ENCODE results near the gene TMC1.
"Not testable (repeated sequence)": the region's sequence is repeated elsewhere in the genome, so short reads cannot be mapped to it uniquely, and the experiment has no call there.

Gene TMC1

DNA sequence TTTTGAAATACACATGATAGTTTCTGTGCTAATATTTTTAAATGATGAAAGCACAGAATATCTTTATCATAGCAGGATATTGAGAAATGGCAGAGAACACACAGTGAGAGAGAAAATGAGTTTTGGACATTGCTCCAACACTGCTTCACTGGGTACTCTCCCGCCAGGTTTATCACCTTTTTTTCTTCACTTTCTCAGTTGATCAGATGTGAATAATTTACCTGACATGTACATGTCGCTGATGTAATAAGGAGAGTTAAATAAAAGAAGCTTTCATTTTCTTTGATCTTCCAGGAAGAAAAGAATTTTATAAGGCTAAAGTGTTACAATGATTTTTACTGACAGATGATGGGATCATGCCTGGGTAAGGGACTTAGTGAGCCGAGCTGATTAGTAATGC, 297.0 kb downstream of the TMC1 start:
- no peak for DNase-seq (ENCODE audit: low read depth in 2 of 2)

DNA sequence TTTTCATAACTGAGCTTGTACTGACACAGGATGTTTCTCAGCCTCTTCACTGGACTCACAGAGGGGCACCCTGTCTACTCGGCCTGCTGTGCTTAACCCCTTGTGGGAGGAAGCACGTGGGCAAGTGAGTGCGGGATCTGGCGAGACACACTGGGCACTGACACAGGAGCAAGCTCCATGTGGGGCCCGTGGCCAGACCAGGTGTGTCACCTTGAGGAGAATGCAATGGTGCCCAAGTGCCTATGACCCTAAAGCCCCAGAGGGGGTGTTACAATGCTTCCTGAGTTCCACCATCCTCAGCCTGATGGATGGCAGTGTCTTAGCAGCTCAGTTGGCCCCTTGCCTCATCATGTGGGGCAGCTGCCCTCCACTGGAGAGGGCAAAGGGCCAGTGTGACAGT, 302.6 kb downstream of the TMC1 start:
- no peak for DNase-seq (ENCODE audit: low read depth in 2 of 2)

DNA sequence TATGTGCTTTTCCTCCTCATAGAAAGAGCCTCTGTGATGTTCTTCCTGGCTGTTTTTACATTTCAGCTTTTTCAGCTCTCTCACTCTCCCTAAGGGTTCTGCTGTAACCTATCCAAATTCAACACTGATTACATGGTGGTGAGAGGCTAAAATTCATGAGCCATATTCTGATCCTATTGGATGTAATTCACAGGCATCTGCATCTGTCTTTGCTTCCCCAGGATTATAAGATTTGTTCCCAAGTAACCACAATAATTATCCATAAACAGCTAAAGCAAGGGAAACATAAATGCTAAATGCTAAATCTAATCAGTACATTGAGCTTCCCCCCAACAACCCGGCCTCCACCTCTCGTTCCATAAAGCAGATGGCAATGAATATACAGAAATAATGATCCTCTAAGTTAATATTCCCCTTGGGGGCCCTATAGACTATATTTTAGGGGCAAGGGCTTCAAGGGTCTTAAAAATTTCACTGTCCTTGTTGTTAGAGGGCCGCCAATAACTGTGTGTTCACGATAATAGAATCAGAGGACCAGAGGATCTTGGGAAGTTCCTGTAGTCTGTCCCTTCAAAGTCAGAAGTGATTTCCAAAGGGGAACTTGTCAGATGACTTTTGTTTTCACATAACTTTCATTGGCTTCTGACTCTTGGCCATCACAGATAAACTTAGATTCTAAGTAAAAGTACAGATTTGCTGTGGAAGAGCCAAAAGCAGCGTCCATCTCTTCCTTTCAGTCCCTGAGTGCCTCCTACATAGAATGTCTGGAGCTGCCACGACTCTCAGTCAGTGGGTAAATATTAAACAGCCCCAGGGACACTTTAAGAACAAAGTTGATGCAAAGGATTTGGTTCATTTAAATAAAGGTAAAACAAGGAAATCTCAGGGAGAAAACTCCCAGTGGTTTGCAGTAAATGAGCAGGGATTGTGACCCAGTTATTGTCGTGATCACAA, 305.9 kb downstream of the TMC1 start:
- no peak for DNase-seq (ENCODE audit: low read depth in 2 of 2)

DNA sequence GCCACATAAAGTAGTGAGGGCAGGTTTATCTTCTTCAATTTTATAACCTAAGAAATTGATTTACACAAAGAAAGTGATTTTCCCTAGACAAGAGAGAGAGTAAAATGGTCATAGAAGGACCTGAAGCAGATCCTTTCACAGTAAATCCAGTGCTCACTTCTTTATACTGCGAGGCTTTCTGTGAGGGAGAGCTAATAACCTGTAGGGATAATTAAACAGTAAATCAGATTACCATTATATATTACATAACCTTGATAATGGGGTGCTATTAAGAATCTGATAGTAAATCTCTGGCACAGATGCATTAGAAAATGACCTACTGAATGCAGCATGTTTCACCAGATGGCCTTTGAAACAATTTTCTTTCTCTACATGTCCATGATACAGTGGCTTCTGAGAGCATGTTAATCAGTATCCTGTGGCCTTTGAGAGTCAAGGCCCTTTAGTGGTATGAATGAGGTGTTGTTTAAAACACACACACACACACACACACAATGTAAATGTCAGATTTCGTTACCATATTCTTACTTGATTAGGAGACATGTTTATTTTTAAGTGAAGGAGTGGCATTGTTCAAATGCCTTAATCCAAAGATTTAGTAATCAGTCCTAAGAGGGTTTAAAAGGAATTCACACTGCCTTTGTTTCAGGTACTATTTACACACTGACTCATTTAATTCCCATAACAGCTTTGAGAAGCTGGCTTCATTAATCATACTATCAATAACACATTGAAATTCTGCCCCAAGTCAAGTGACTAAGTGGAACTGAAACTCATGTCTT, 306.7 kb downstream of the TMC1 start:
- no peak for DNase-seq (ENCODE audit: low read depth in 2 of 2)

DNA sequence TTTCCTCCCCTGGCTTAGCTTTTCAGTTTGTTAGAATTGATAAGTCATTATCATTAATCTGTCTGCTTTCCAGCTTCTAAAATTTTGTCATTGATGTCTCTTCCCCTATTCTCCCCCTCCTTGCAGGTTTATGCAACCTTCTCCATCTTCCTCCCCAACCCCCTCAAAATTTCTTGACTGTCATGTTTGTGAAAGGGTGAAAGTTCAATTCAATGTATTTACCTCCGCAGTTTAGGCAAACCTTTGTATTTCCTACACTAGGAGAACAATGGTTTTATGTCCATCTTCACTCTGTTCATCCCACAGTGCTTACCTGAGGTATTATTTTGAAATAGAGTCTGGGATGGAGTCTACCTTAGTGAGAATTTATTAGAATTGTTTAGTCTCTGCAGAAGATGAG, 313.6 kb downstream of the TMC1 start:
- DNase-seq (ENCODE audit: low read depth in 2 of 2) = no peak

DNA sequence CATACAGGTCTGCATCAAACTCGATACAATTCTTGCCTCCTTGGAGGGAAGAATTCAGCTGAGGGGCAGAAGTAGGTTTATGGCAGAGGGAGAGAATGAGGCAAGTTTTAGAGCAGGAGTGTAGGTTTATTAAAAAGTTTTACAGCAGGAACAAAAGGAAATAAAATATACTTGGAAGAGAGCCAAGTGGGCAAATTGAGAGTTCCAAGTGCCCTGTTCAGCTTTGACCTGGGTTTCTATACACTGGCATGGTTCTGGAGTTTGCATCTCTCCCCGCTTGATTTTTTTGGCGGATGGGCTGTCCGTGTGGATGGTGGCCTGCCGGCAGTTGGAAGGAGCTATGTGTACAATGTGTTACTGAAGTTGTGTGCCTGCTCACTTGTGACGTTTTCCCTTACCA, 315.4 kb downstream of the TMC1 start:
- no peak for DNase-seq (ENCODE audit: low read depth in 2 of 2)

DNA sequence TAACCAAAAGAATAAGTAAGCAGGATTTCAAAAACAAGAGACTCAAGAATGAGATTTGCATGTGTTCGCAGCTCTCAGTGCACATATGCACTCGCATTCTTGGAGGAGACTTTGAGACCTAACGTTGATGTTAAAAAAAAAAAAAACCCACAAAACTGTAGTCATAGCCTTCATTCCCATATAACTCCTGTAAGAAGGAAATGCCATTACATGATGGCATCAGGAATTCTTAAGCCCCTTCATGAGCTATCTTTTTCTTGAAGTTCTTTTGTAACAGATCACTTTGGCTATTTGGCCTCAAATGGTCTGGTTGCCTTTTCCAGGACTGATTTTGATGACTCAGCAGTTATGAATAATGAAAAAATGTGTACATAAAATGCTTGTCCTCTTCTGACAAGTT, 317.7 kb downstream of the TMC1 start:
- peak; percentile 43 to 53 for DNase-seq (ENCODE audit: low read depth in 2 of 2)

DNA sequence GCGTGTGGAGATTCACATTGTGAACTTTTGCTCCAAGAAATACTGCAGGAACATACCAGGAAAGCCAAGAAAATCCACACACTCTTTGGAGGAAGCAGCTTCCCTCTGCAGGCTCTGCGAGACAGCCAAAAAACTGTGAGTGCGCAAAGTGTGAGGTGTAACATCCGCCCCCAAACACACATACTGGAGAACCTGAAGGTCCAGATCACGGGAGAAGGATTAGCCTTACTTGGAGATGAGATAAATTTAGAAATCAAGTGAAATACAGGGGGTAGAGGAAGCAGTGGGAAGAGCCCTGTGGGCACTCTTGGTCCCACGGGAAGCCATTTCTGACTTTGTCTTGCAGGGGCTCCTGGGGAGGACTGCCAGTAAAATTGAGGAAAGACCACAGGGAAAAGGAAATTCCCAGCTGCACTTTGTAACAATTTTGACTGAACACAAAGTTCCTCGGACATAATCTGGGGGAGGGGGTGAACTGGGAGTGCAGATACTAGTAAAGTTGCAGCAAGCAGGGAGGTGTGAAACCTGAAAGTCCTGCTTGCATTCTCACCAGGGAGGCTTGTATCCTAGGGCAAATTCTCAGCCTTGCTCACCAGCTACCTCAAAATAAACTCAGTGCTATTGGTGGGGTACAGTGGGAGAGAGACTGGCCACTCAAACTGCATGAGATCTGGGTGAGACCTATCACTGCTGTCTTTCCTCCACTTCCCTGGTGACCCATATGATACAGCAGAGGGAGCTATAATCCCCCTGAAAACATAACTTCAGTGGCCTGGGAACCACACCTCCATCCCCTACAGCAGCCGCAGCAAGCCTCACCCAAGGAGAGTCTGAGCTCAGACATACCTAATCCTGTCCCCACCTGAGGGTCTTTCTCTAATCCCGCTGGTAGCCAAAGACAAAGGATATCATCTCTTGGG, 322.4 kb downstream of the TMC1 start:
- no peak for DNase-seq (ENCODE audit: low read depth in 2 of 2)

DNA sequence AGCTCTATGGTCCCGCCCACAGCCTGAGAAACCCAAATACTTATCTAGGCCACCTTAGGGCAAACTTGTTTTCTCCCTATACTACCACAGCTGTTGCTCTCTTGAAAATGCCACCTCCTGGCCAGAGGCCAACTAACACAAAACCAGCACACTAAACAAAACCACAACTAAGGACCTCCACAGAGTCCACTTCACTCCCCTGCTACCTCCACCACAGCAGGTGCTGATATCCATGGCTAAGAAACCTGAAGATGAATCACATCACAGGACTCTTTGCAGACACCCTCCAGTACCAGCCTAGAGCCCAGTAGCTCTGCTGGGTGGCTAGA, 323.0 kb downstream of the TMC1 start:
- DNase-seq (ENCODE audit: low read depth in 2 of 2) = no peak

DNA sequence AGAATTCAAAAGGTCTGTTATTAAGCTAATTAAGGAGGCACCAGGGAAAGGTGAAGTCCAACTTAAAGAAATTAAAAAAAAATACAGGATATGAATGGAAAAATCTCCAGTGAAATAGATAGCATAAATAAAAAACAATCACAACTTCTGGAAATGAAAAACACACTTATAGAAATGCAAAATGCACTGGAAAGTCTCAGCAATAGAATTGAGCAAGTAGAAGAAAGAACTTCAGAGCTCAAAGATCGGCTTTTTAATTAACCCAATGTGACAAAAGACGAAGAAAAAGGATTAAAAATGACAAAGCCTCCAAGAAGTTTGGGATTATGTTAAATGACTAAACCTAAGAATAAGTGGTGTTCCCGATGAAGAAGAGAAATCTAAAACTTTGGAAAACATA, 323.6 kb downstream of the TMC1 start:
- not testable (repeated sequence) for DNase-seq (ENCODE audit: low read depth in 2 of 2)

DNA sequence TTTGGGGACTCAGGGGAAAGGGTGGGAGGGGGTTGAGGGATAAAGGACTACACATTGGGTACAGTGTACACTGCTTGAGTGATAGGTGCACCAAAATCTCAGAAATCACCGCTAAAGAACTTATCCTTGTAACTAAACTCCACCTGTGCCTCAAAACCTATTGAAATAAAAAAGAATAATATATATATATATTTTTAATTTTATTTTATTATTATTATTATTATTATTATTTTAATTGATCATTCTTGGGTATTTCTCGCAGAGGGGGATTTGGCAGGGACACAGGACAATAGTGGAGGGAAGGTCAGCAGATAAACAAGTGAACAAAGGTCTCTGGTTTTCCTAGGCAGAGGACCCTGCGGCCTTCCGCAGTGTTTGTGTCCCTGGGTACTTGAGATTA, 328.8 kb downstream of the TMC1 start:
- not testable (repeated sequence) for DNase-seq (ENCODE audit: low read depth in 2 of 2)

DNA sequence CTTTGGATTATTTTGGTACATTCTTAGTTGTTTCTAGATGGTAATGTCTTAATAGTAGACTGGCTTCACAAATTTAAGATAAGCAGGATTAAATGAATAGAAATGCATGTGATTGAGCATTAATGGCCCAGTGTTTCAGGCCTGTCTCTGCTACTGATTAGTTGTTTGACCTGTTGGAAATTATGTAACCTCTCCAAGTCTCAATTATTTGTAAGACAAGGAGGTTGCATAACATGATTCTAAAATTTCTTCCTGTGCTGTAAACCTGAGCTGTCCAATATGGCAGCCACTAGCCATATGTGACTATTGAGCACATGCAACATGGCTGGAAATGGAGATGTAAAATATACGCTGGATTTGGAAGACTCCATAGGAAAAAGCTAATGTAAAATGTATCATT, 333.9 kb downstream of the TMC1 start:
- no peak for DNase-seq (ENCODE audit: low read depth in 2 of 2)

DNA sequence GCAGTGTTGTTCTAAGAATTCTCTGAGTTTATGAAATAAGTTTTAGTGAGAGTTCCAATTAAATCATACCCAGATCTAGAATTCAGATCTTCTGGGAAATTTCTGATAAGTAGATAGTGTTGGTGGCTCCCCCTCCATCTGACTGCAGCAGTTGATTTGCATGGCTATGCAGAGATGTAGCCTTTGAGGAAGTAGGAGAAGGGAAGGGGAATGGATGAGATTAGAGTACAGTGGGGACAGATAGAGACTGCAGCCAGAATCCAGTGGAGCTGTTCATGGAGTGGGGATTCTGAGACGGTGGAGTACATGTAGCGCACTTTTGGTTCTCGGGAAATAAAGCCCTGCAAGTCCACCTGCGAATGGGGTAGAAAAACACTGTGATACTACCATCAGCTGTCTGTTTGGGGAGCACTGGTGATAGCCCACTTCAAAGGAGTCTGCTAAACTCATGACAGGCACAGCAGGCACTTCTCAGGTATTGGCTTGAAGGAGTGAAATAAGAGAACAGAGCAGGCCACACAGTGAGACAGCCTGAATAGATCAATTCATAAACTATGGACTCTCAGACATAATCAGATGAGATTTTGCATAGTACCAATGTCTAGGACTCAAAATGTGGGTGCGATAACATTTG, 334.6 kb downstream of the TMC1 start:
- DNase-seq (ENCODE audit: low read depth in 2 of 2) = no peak

DNA sequence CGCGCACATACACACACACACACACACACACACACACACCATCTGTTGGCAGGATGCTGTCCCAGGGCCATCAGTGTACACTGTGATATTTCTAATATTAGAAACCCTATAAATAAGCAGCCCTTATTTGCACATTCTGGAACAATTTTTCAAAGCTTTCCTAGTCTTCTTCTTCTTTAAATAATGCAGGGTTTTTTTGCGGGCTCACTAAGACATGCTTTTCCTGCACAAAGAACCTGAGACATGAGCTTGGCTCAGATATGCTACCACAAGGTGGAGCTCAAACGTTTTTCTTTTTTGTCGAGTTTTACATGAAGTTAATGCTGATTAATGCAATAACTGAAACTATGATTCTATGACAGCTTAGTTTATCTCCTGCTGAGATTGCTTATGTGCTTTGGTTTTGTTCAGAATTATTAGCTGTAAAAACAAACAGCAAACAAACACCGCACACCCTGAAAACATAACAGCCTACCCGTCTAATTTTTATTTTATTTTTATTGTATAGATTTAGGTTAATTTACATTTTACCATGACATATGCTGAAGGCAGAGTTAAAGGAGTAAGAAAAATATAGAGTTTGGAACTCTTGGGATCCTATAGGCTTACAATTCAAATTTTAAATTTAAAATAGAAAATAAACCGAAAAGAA, 335.7 kb downstream of the TMC1 start:
- DNase-seq (ENCODE audit: low read depth in 2 of 2) = peak; percentile 20 to 23

DNA sequence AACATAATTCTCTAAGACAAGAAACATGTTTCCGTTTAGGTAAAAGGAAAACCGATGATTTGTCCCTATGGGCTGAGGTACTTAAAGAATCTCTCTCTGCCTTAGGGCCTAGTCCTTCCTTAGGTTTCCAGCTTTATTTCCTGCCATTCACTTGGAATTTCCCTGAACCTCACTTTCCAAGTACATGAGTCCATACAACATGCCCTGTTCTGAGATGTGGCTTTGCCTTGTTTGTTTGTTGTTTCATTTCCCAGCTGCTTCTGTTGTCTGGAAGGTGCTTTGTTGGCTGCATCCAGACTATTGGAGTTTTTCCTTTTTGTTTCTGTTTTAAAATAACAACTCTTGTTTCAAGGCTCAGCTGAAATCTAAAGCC, 336.2 kb downstream of the TMC1 start:
- DNase-seq (ENCODE audit: low read depth in 2 of 2) = no peak

DNA sequence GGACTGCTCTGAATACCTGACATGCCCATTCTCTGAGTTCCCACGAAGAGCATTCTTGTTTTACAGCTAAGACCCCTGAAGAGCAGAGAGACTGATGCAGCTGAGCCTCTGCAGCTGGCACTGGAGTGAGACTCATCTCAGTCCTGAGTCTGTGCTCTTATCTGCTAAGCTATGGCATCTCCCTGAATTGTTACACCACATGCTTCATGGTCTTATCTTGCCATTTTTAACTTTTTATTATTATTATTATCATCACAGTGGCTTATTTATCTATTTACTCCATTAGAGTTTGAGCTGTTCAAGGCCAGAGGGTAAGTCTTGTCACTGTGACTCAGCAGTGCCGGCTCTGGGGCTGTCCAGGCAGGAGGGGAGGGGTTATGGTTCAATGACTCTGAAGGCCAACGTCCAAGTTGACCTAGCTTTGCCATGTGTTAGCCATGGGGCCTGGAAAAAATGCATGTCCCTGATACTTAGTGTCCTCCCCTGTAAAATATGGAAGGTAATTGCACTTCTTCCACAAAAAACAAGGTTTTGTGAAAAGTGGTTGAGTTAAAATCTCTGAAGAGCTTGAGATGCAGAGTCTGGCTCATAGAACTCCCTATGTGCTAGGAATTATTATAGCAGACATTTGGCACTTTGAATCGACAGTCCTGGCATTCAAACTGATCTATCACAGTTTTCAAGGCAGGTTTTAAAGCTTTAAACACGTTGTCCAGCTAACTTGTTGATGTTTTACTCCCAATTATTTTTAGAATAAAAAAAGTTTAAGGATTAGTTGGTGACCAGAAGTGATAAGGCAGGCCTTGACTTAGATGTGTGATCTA, 336.9 kb downstream of the TMC1 start:
- DNase-seq (ENCODE audit: low read depth in 2 of 2) = no peak

DNA sequence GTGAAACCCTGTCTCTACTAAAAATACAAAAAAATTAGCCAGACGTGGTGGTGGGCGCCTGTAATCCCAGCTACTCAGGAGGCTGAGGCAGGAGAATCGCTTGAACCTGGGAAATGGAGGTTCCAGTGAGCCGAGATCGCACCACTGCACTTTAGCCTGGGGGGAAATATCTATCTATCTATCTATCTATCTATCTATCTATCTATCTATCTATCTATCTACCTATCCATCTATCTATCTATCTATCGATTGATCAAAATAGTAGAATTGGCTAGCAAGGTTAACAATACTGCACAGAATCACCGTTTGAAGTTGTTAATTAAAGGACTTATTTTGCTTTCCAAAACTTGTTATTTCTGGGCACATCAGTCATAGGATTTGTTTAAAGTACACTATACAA, 341.4 kb downstream of the TMC1 start:
- not testable (repeated sequence) for DNase-seq (ENCODE audit: low read depth in 2 of 2)

DNA sequence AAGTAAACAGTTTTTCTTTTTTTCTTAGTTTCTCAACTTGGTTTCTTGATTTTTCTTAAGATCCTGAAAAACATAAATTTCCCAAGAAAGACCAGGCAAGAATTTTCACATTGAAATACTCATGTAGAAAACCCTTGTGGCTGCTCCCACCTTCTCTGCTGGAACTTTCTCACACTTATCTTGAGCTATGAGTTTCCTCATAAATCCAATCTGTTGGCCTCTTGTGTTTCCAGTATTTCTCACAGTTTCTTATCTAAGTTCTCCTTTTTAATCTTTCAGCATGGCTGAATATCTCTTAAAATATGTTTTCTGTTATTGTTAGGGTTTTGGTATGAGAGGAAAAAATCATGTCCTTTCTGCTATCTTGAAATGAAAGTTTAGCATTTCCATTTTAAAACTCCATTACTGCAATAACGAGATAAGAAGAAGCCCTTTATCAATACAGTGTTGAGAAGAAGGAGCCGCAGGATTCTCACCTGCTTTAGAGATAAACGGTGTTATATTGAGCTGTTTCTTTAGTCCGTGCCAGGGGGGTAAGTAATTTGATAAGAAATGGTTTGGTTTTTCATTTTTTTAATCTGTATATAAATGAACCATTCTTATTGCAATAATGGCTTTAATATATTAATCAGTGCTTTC, 342.2 kb downstream of the TMC1 start:
- no peak for DNase-seq (ENCODE audit: low read depth in 2 of 2)

DNA sequence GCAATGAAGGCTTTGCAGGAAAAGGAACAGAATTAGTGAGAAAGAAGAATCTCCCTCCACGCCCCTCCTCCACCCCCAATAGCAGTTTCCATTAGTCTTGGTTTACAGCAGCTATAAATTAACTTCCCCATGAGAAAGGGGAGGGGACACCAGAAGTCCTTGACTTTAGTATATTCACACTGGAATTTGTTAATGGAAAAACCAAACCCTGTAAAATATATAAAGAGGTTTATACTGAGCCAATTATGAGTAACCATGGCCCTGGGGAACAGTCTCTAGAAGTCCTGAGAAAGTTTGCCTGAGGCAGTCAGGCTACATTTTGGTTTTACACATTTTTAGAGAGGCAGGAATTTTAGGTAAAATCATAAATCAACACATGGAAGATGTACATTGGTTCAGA, 342.9 kb downstream of the TMC1 start:
- DNase-seq (ENCODE audit: low read depth in 2 of 2) = no peak

DNA sequence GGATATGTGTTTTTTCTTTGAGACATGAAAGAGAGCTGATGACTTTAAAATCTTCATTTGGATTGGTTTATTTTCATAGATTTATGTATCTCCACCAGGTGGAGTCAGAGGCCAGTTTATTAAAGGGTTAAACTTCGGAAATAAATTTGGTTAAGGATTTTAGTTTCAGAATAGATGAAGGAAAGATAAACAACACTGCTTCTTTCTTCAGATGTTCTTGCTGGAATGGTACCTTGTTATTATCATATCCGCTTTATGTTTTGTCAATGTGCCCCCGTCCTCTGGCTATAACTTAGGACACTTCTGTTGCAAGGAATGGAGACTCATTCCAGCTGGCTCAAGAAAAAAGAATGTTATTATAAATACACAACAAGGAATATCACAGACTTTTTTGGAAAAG, 350.3 kb downstream of the TMC1 start:
- DNase-seq (ENCODE audit: low read depth in 2 of 2) = no peak

Data from fibroblast of skin of left biceps (primary cell).